WTC11 (cell line): ENCODE measurements around the gene DRD1.

ENCODE experiments used
- CREM ChIP-seq: sonication (generic); formaldehyde crosslinking; IDR thresholded peaks from 2 replicates; pipeline ENCODE4 v1.8.1; 2022; ENCODE audit warnings: mild to moderate bottlenecking, missing genetic modification reagents, moderate library complexity
- ETV6 ChIP-seq: sonication (generic); formaldehyde crosslinking; IDR thresholded peaks from 2 replicates; pipeline ENCODE4 v1.8.1; 2022; ENCODE audit warnings: mild to moderate bottlenecking, missing genetic modification reagents
- JUN ChIP-seq: sonication (generic); formaldehyde crosslinking; IDR thresholded peaks from 2 replicates; pipeline ENCODE4 v1.8.0; 2023; ENCODE audit warnings: mild to moderate bottlenecking, missing genetic modification reagents
- NFYB ChIP-seq: sonication (generic); formaldehyde crosslinking; conservative IDR thresholded peaks from 2 replicates; pipeline ENCODE4 v1.8.0; 2022; ENCODE audit warnings: low read depth, missing genetic modification reagents
- NR3C1 ChIP-seq: sonication (generic); formaldehyde crosslinking; conservative IDR thresholded peaks from 2 replicates; pipeline ENCODE4 v1.8.1; 2023; ENCODE audit warnings: low read depth, mild to moderate bottlenecking, missing genetic modification reagents
- STAT6 ChIP-seq: sonication (generic); formaldehyde crosslinking; conservative IDR thresholded peaks from 2 replicates; pipeline ENCODE4 v1.8.1; 2023; ENCODE audit warnings: mild to moderate bottlenecking, low read depth, missing genetic modification reagents, moderate library complexity
- ZBTB21 ChIP-seq: sonication (generic); formaldehyde crosslinking; IDR thresholded peaks from 2 replicates; pipeline ENCODE4 v1.8.1; 2023; ENCODE audit warnings: mild to moderate bottlenecking, missing genetic modification reagents, borderline replicate concordance
- ZNF121 ChIP-seq: sonication (generic); formaldehyde crosslinking; IDR thresholded peaks from 2 replicates; pipeline ENCODE4 v1.8.0; 2023; ENCODE audit warnings: missing genetic modification reagents
- ZSCAN18 ChIP-seq: fragments of 250-450 bp; sonication (Bioruptor Pico); IDR thresholded peaks from 2 replicates; pipeline ENCODE4 v2.1.2; 2022; ENCODE audit warnings: mild to moderate bottlenecking, moderate library complexity
- TF ChIP-seq, protein P1 (sequence below): fragments of 200-600 bp; IDR thresholded peaks from 2 replicates; pipeline ENCODE4 v1.8.0; 2022; ENCODE audit warnings: antibody characterized with exemption

- no peak for TF ChIP-seq ZBTB21 (CRISPR knock-in tag)
- TF ChIP-seq ZNF121 (CRISPR knock-in tag) = no peak
- no peak for TF ChIP-seq JUN (CRISPR knock-in tag)
- TF ChIP-seq, protein P1, sequence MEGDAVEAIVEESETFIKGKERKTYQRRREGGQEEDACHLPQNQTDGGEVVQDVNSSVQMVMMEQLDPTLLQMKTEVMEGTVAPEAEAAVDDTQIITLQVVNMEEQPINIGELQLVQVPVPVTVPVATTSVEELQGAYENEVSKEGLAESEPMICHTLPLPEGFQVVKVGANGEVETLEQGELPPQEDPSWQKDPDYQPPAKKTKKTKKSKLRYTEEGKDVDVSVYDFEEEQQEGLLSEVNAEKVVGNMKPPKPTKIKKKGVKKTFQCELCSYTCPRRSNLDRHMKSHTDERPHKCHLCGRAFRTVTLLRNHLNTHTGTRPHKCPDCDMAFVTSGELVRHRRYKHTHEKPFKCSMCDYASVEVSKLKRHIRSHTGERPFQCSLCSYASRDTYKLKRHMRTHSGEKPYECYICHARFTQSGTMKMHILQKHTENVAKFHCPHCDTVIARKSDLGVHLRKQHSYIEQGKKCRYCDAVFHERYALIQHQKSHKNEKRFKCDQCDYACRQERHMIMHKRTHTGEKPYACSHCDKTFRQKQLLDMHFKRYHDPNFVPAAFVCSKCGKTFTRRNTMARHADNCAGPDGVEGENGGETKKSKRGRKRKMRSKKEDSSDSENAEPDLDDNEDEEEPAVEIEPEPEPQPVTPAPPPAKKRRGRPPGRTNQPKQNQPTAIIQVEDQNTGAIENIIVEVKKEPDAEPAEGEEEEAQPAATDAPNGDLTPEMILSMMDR = no peak
- TF ChIP-seq ETV6 = no peak
- no peak for TF ChIP-seq NR3C1 (CRISPR knock-in tag)
- no peak for TF ChIP-seq CREM (CRISPR knock-in tag)
- TF ChIP-seq STAT6 (CRISPR knock-in tag) = no peak
- TF ChIP-seq NFYB (CRISPR knock-in tag) = no peak
- TF ChIP-seq ZSCAN18 (CRISPR knock-in tag) = no peak
Measured at GRCh38 chr5:175443514-175444059, 395 bp downstream of the DRD1 start.
